ENCODE data around the gene ZNF431.

DNA sequence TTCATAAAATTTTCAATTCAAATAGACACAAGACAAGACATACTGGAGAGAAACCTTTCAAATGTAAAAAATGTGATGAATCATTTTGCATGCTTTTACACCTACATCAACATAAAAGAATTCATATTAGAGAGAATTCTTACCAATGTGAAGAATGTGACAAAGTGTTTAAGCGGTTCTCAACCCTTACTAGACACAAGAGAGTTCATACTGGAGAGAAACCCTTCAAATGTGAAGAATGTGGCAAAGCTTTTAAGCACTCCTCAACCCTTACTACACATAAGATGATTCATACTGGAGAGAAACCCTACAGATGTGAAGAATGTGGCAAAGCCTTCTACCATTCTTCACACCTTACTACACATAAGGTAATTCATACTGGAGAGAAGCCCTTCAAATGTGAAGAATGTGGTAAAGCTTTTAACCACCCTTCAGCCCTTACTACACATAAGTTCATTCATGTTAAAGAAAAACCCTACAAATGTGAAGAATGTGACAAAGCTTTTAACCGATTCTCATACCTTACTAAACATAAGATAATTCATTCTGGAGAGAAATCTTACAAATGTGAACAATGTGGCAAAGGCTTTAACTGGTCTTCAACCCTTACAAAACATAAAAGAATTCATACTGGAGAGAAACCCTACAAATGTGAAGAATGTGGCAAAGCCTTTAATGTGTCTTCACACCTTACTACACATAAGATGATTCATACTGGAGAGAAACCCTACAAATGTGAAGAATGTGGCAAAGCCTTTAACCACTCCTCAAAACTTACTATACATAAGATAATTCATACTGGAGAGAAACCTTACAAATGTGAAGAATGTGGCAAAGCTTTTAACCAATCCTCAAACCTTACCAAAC, 24.6 kb upstream of the ZNF431 start:
- TF ChIP-seq TBP (IDR thresholded peaks at IDR 0.05; ENCODE audit: low read depth, low read length) (no peak), SP1 (IDR thresholded peaks at IDR 0.05; ENCODE audit: low read depth, low read length) (no peak), POLR2AphosphoS5 (IDR thresholded peaks at IDR 0.05; ENCODE audit: low read depth, low read length) (no peak), POLR2A (IDR thresholded peaks at IDR 0.05; ENCODE audit: control extremely low read depth in 1 of 2, low read depth in 2 of 2, low read length in 2 of 2) (no peak)
- TF ChIP-seq, protein P1, sequence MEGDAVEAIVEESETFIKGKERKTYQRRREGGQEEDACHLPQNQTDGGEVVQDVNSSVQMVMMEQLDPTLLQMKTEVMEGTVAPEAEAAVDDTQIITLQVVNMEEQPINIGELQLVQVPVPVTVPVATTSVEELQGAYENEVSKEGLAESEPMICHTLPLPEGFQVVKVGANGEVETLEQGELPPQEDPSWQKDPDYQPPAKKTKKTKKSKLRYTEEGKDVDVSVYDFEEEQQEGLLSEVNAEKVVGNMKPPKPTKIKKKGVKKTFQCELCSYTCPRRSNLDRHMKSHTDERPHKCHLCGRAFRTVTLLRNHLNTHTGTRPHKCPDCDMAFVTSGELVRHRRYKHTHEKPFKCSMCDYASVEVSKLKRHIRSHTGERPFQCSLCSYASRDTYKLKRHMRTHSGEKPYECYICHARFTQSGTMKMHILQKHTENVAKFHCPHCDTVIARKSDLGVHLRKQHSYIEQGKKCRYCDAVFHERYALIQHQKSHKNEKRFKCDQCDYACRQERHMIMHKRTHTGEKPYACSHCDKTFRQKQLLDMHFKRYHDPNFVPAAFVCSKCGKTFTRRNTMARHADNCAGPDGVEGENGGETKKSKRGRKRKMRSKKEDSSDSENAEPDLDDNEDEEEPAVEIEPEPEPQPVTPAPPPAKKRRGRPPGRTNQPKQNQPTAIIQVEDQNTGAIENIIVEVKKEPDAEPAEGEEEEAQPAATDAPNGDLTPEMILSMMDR (IDR thresholded peaks at IDR 0.05; ENCODE audit: control extremely low read depth in 1 of 3, insufficient read depth in 1 of 3, low read depth in 1 of 3, low read length in 3 of 3): no peak
